Measurements from ENCODE around the gene CDH26. TPM values are rescaled to one million over a fixed set of nuclear protein-coding genes. Genes with fewer than 3 reads are reported as not detected.
"Not testable (repeated sequence)": the region's sequence is repeated elsewhere in the genome, so short reads cannot be mapped to it uniquely, and the experiment has no call there.

CDH26 gene
- total and polyA plus RNA-seq, 2 experiments from 2014 or later = not detected

DNA sequence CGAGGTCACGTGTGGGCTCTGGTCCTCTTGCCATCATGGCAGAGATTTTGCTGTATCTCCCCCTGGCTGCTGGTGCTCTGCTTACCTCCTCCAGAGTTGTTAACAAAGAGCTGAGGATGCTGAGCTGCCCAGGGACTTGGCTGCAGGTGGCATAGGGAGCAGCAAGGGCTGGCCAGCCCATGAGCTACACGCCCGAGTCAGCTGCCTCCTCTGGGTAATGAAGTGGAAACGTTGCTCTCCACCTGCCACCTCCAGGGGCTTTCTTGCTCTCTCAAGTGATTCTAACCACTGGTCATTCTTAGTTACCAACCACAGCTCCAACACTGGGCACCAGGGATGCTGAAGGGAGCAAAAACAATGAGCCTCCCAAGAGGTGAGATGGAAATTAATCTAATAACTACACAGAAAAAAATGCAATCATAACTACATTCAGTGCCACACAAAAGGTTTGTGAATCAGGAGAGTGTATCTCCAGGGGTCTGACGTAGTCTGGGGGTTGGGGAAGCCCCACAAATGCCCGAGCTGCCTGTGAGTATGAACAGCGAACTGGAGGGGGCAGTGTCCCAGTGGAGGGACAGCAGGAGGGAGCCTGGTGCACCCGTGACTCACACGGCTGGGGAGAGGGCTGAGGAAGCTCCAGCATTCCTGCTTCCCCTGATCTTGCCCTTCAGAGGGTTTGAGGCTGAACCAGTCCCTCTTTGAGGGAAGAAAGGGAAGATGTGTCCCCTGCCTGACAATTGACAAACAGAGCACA lies 78.7 kb downstream of the CDH26 start:
- TF ChIP-seq EZH2phosphoT487 (IDR thresholded peaks at IDR 0.05; ENCODE audit: insufficient read depth, low read depth) (no peak), EZH2 (IDR thresholded peaks at IDR 0.05; ENCODE audit: insufficient read depth, poor library complexity, severe bottlenecking) (no peak)
- Histone ChIP-seq H2AFZ (no peak overlapping the region), H3K9ac (no peak overlapping the region), H3K9me2 (ENCODE audit: insufficient read depth) (no peaks in the 10 kb centered on the region), H3K4me3 (no peak overlapping the region), H4K20me1 (ENCODE audit: insufficient read depth) (no peaks in the 10 kb centered on the region), H3K36me3 (ENCODE audit: low read depth) (no peaks in the 10 kb centered on the region), H3K9me3 (ENCODE audit: low read depth) (no peaks in the 10 kb centered on the region), H3K79me2 (ENCODE audit: insufficient read depth) (no peaks in the 10 kb centered on the region), H3K4me2 (ENCODE audit: unreplicated experiment) (no peak overlapping the region), H3K4me1 (ENCODE audit: insufficient read depth) (0 out of 2 replicates have a peak, but pooled peaks cover 6% of the 10 kb centered on the region), H3F3A (ENCODE audit: insufficient read depth) (peaks cover 1% of the 10 kb centered on the region; the same call in 1 of the 2 replicates), H3K27me3 (replicated peaks; ENCODE audit: insufficient read depth) (no peaks in the 10 kb centered on the region), H3K27ac (no peak overlapping the region)
- in situ Hi-C loops (cut with MboI) = no loop called here
- WGBS, 2 experiments (ENCODE audit: low coverage in 1 of 2, low lambda C conversion rate in 2 of 2, missing lambda C conversion rate in 2 of 2) = 43 to 45% methylated on average over 10 of the region's 10 CpGs
- peak; percentile 67 for DNase-seq

DNA sequence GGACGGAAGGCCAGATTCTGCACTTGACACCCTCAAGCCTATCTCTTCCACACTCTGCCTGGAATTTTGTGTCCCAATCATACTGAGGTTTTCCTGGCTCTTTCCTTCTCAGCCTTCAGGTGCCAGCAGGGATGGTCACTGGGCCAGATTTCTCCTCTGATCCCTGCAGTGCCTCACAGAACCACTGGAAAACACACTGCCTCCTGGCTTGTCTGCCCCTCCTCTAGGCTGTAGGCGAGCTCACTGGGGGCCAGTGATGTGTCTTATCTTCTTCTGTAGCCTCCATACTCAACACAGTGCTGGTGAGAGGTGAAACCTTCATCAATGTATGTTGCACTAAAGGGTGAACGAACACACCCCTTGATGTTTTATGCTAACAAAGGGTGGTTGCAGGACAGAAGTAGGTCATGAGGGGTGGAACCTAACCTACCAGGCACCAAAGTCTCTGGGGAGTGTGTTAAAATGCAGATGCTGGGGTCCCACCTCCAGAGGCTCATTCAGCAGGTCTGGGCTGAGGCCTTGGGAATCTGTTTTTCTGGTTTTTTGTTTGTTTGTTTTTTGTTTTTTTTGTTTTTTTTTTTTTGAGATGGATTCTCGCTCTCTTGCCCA lies 80.3 kb downstream of the CDH26 start:
- no peaks in the 10 kb centered on the region for H3K9me3 ChIP-seq (ENCODE audit: low read depth)
- no peaks in the 10 kb centered on the region for H4K20me1 ChIP-seq (ENCODE audit: insufficient read depth)
- H3K79me2 ChIP-seq (ENCODE audit: insufficient read depth) = no peaks in the 10 kb centered on the region
- H3K9ac ChIP-seq = no peak overlapping the region
- H3K4me1 ChIP-seq (ENCODE audit: insufficient read depth) = 0 out of 2 replicates have a peak, but pooled peaks cover 9% of the 10 kb centered on the region
- H3K27me3 ChIP-seq (replicated peaks; ENCODE audit: insufficient read depth) = no peaks in the 10 kb centered on the region
- WGBS, 2 experiments (ENCODE audit: low coverage in 1 of 2, low lambda C conversion rate in 2 of 2, missing lambda C conversion rate in 2 of 2) = 44 to 54% methylated on average over 3 to 4 of the region's 4 CpGs
- no peak overlapping the region for H2AFZ ChIP-seq
- H3K9me2 ChIP-seq (ENCODE audit: insufficient read depth) = no peaks in the 10 kb centered on the region
- H3K27ac ChIP-seq = no peak overlapping the region
- peaks cover 4% of the 10 kb centered on the region; the same call in 1 of the 2 replicates for H3F3A ChIP-seq (ENCODE audit: insufficient read depth)
- in situ Hi-C loops (cut with MboI) = no loop called here
- no peak overlapping the region for H3K4me3 ChIP-seq
- TF ChIP-seq EZH2phosphoT487 (IDR thresholded peaks at IDR 0.05; ENCODE audit: insufficient read depth, low read depth) (no peak), EZH2 (IDR thresholded peaks at IDR 0.05; ENCODE audit: insufficient read depth, poor library complexity, severe bottlenecking) (no peak)
- DNase-seq = no peak
- no peak overlapping the region for H3K4me2 ChIP-seq (ENCODE audit: unreplicated experiment)
- H3K36me3 ChIP-seq (ENCODE audit: low read depth) = no peaks in the 10 kb centered on the region

DNA sequence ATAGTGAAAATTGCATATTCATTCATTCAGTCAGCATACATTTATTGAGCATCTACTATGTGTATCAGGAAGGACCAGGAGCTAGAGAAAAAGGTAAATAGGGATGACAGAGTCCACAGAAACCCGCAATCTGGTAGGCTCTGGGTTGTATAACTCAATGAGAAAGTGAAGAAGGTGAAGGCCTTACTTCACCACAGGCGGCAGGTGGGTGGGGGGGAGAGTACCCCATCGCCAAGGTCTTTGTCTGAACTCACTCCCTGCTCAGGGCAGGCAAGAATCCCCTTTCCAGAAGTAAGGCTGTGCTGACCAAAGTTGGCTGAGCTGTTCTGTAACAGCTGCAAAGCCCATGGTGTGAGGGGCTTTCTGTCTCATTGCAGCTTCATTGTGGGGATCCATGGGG lies 81.3 kb downstream of the CDH26 start:
- Histone ChIP-seq H3F3A (ENCODE audit: insufficient read depth) (peaks cover 4% of the 10 kb centered on the region; the same call in 1 of the 2 replicates), H3K4me1 (ENCODE audit: insufficient read depth) (0 out of 2 replicates have a peak, but pooled peaks cover 9% of the 10 kb centered on the region), H3K9me3 (ENCODE audit: low read depth) (no peaks in the 10 kb centered on the region), H3K36me3 (ENCODE audit: low read depth) (no peaks in the 10 kb centered on the region), H3K4me3 (no peak overlapping the region), H3K9ac (no peak overlapping the region), H3K4me2 (ENCODE audit: unreplicated experiment) (no peak overlapping the region), H3K27ac (no peak overlapping the region), H4K20me1 (ENCODE audit: insufficient read depth) (no peaks in the 10 kb centered on the region), H3K27me3 (replicated peaks; ENCODE audit: insufficient read depth) (no peaks in the 10 kb centered on the region), H3K79me2 (ENCODE audit: insufficient read depth) (no peaks in the 10 kb centered on the region), H2AFZ (no peak overlapping the region), H3K9me2 (ENCODE audit: insufficient read depth) (no peaks in the 10 kb centered on the region)
- 40 to 43% methylated on average over 3 of the region's 3 CpGs for WGBS, 2 experiments (ENCODE audit: low coverage in 1 of 2, low lambda C conversion rate in 2 of 2, missing lambda C conversion rate in 2 of 2)
- in situ Hi-C loops (cut with MboI) = no loop called here
- no peak for DNase-seq
- no peak for TF ChIP-seq EZH2phosphoT487 (IDR thresholded peaks at IDR 0.05; ENCODE audit: insufficient read depth, low read depth)
- TF ChIP-seq EZH2 (IDR thresholded peaks at IDR 0.05; ENCODE audit: insufficient read depth, poor library complexity, severe bottlenecking) = no peak

DNA sequence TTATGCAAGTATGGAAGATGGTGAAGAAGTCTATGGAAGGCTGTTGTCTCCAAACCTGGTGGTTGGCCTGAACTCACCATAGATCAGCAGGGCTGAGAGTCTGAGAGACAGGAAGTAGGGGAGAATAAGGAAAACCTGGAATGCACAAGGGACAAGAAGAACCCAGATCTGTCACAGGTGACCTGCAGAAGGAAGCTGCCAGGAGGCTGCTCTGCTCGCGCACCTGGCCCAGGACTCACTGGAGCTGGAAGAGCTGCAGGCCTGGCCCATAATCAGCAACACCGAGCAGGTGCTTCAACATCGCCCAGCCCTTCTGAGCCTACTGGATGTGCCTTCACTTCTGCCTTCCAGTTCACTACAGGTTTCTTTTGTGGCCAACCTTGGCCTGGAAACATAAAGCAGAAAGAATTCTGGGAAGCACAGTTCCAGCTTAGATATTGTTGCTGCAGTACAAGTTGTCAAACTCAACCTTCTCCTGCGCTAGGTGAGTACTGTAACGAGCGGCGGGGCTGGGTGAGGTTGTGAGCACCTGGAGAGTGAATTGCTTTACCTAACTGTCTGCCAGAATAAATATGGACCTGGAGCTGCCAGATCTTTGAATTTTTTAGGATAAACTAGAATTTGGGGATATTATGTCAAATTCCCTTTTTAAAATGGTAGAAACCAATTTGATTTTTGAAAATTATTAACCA lies 82.4 kb downstream of the CDH26 start:
- Histone ChIP-seq H3K27me3 (replicated peaks; ENCODE audit: insufficient read depth) (no peaks in the 10 kb centered on the region), H3K36me3 (ENCODE audit: low read depth) (no peaks in the 10 kb centered on the region), H2AFZ (no peak overlapping the region), H3K9me2 (ENCODE audit: insufficient read depth) (no peaks in the 10 kb centered on the region), H3K79me2 (ENCODE audit: insufficient read depth) (no peaks in the 10 kb centered on the region), H3K4me1 (ENCODE audit: insufficient read depth) (0 out of 2 replicates have a peak, but pooled peaks cover 9% of the 10 kb centered on the region), H3K9ac (no peak overlapping the region), H4K20me1 (ENCODE audit: insufficient read depth) (no peaks in the 10 kb centered on the region), H3K4me3 (no peak overlapping the region), H3K4me2 (ENCODE audit: unreplicated experiment) (no peak overlapping the region), H3F3A (ENCODE audit: insufficient read depth) (peaks cover 6% of the 10 kb centered on the region; the same call in 1 of the 2 replicates), H3K9me3 (ENCODE audit: low read depth) (no peaks in the 10 kb centered on the region), H3K27ac (no peak overlapping the region)
- no peak for DNase-seq
- WGBS, 2 experiments (ENCODE audit: low coverage in 1 of 2, low lambda C conversion rate in 2 of 2, missing lambda C conversion rate in 2 of 2) = 78 to 81% methylated on average over 8 of the region's 8 CpGs
- in situ Hi-C loops (cut with MboI) = no loop called here
- TF ChIP-seq EZH2phosphoT487 (IDR thresholded peaks at IDR 0.05; ENCODE audit: insufficient read depth, low read depth) = no peak
- TF ChIP-seq EZH2 (IDR thresholded peaks at IDR 0.05; ENCODE audit: insufficient read depth, poor library complexity, severe bottlenecking) = no peak

DNA sequence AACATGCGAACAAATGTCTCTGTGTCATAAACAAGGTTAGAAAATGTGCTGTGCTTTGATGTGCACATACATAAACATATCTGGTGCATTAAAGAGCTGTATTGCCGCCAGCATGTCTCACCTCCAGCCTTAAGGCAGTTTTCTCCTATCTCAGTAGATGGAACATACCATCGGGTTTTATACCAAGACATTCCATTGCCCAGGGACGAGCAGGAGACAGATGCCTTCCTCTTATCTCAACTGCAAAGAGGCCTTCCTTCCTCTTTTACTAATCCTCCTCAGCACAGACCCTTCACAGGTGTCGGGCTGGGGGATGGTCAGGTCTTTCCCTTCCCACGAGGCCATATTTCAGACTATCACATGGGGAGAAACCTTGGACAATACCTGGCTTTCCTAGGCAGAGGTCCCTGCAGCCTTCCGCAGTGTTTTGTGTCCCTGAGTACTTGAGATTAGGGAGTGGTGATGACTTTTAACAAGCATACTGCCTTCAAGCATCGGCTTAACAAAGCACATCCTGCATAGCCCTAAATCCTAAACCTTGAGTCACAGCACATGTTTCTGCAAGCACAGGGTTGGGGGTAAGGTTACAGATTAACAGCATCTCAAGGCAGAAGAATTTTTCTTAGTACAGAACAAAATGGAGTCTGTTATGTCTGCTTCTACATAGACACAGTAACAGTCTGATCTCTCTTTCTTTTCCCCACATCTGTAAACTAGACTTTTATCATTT lies 83.4 kb downstream of the CDH26 start:
- WGBS, 2 experiments (ENCODE audit: low coverage in 1 of 2, low lambda C conversion rate in 2 of 2, missing lambda C conversion rate in 2 of 2) = 30 to 32% methylated on average over 8 of the region's 8 CpGs
- Histone ChIP-seq H3K4me1 (ENCODE audit: insufficient read depth) (0 out of 2 replicates have a peak, but pooled peaks cover 12% of the 10 kb centered on the region), H3F3A (ENCODE audit: insufficient read depth) (peaks cover 16% of the 10 kb centered on the region; the same call in 1 of the 2 replicates), H2AFZ (peak overlapping the region; percentile 17; the same call in 1 of the 2 replicates)
- H3K9ac ChIP-seq; H3K9me2 ChIP-seq (ENCODE audit: insufficient read depth); H3K36me3 ChIP-seq (ENCODE audit: low read depth); H3K79me2 ChIP-seq (ENCODE audit: insufficient read depth); H3K27ac ChIP-seq; H3K4me3 ChIP-seq; H3K4me2 ChIP-seq (ENCODE audit: unreplicated experiment); H4K20me1 ChIP-seq (ENCODE audit: insufficient read depth); H3K9me3 ChIP-seq (ENCODE audit: low read depth); H3K27me3 ChIP-seq (replicated peaks; ENCODE audit: insufficient read depth); in situ Hi-C loops (cut with MboI): not testable (repeated sequence)
- peak; percentile 61 for DNase-seq

Data from GM23248 (cell line).